IPS-11a (cell line): ENCODE results near the gene CD82.
"Not testable (repeated sequence)": the region's sequence is repeated elsewhere in the genome, so short reads cannot be mapped to it uniquely, and the experiment has no call there.

Experiments
- H3K4me3 ChIP-seq: one replicate; pipeline ENCODE4 v1.5.1; 2013; ENCODE audit warnings: low read depth, low read length, control low read depth

The CD82 gene

DNA sequence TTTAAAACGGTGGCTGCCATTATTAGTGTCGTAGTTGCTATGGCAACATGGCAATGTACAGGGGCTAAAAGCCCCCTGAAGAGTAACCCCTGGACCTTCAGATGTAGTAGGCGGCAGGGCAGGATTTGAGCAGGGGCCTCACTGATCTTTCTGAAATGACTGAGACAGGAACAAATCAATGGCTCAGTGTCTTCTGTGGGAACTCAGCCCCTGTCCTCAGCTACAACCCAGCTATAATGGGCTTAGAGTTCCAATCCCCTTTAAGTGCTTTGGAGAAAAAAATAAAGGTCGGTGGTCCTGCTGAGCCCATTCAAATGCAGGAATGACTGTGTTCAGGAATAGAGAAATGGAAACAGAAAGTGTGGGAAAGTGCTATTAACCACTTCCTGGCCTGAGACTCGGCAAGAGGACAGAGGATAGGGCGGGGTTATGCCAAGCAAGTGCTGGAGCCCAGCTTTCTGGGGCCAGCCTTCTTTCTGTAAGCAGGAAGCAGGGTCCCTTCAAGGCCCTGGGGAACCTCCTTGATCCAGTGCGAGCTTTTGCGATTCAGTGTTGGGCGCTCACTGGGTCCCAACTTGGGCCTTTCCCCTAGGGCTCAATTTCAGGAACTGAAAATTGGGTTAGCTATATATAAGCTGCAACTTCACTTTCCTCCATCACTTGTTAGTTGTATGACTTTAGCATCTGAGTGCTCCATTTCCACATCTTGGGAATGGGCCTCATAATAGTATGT is 6.1 kb upstream of the CD82 start:
- no peak overlapping the region for H3K4me3 ChIP-seq

DNA sequence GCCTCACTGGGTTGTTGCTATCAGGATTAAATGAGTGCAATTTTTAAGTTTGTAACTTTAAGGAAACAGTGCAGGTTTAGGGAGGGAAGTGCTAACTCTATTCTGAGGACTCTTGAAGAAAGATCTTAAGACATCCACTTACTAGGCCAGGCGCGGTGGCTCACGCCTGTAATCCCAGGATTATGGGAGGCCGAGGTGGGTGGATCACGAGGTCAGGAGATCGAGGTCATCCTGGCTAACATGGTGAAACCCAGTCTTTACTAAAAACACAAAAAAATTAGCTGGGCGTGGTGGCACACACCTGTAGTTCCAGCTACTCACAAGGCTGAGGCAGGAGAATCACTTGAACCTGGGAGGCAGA is 5.5 kb upstream of the CD82 start:
- H3K4me3 ChIP-seq: not testable (repeated sequence)

DNA sequence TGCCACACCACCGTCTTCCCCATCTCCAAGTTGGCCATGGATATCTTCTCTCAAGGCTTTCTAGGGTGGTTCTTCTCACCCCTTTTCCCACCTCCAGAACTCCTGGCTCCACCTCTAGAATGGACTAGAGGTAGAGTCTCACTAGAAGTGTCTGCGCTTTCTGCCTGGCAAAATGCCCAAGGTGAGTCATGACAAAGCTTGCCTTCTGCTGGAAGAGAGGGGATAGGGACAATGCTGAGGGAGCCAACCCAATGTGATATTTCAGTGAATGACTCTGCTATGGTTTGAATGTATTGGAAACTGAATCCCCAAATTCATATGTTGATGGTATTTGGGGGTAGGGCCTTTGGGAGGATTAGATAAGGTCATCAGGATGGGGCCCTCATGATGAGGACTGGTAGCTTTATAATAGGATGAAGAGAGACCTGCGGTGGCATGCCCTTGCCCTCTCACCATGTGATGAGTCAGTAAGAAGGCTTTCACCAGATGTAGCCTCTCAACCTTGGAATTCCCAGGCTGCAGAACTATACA is 4.1 kb upstream of the CD82 start:
- no peak overlapping the region for H3K4me3 ChIP-seq

DNA sequence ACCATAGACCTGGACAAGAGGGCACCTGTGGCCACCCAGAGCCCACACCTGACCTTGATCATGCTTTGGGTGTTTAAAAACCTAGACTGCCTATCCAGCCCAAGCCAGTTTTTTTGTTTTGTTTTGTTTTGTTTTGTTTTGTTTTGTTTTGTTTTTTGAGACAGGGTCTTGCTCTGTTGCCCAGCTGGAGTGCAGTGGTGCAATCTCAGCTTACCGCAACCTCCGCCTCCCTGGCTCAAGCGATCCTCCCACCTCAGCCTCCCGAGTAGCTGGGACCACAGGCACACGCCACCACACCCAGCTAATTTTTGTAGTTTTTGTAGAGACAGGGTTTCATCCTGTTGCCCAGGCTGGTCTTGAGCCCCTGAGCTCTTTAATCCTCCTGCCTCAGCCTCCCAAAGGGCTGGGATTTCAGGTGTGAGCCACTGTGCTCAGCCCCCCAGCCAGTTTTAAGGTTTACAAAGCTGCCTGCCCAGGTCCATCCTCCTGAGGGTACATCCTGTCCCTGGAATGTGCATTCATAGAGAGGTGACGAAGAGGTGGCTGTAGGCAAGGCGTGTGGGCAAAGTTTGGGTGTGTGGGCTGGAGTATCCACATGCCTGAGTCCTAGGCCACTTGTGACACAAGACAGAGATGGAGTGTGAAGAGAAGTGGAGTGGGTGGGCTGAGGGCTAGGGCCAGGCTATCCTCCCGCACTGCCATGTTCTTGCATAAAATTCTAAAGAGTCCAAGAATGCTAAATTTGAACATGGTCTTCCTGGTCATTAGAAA is 3.3 kb upstream of the CD82 start:
- no peak overlapping the region for H3K4me3 ChIP-seq

DNA sequence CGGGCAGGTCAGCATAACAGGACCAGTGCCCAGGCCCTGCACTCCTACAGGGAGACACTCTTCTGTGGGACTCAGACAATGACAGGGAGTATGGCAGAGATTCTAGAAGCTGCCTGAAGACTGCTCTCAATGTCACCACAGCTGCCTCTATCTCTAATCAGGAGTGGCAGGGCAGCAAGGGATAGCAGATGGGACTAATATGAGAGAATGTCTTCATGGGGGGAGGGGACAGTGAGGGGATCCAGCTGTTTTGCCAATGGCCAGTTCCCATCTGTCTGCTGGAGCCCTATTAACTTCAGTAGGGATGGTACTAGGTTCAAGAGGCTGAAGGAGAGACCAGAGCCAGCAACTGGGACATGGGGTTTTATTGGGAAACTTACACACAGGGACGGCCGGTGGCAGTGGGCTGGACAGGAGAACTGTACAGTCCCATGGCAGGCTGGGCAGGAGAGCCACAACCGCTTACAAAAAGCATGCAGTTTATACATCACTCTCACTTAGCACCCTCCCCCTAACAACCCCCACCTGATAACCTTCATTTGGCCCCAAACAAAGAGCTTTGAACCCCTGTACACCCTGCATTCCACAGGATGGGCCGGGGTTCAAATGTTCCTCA is 2.5 kb upstream of the CD82 start:
- no peak overlapping the region for H3K4me3 ChIP-seq

DNA sequence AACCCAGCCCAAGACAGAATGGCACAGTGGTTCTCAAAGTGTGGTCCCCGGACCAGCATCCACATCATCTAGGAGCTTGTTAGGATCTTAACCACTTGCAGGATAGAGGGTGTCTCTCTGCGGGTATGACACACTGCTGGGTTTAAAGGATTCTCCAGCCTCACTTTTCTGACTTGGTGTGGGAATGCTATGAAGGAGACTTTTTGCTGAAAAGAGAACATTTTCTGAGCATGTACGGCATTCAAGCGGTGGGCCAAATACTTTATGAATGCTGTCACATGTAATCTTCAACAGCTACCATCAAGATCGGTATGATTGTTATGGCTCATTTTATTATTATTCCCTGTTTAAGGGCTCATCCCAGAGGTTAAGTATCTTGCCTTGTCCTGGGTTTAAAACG is 1.8 kb upstream of the CD82 start:
- H3K4me3 ChIP-seq: no peak overlapping the region

DNA sequence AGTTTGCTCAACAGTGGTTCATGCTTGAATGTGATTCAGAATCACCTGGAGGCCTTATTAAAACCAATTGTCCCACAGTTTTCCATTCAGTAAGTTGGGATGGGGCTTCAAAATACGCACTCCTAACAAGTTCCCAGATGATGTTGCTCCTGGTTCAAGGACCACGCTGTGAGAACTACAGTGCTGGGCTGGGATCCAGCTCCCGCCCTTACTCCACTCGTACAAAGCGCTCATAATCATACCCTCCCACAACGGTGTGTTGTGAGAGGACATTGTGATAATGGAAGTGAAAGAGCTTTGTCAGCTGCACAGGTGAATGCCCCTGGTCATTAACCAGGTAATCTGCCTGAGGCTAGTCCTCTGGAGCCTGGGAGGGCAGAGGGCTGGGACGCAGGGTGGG is 1.3 kb upstream of the CD82 start:
- no peak overlapping the region for H3K4me3 ChIP-seq

DNA sequence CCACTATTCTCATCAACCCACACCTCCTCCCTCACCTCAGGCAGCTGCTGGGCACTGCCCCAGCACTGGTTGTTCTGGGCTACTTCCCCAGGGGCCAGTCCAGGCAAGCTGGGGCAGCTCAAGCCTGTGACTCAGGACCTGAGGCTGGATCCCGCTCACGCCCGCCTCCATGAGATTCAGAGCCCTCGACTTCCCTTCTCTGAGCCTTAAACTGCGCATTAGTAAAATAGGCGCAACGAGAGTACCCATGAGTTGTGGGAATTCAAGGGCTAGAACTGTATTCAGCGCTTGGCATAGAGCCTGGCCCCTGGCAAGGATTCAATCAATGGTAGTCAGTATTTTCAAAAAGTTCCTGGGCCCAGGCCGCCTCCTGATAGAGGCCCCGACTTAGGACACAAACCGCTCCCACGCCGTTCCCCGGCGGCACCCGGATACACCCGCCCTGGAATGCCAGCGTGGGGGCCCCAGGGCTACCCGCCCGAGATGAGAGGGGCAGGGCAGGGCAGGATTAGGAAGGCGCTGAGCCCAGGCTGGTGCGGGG is 723 bp upstream of the CD82 start:
- no peak overlapping the region for H3K4me3 ChIP-seq

DNA sequence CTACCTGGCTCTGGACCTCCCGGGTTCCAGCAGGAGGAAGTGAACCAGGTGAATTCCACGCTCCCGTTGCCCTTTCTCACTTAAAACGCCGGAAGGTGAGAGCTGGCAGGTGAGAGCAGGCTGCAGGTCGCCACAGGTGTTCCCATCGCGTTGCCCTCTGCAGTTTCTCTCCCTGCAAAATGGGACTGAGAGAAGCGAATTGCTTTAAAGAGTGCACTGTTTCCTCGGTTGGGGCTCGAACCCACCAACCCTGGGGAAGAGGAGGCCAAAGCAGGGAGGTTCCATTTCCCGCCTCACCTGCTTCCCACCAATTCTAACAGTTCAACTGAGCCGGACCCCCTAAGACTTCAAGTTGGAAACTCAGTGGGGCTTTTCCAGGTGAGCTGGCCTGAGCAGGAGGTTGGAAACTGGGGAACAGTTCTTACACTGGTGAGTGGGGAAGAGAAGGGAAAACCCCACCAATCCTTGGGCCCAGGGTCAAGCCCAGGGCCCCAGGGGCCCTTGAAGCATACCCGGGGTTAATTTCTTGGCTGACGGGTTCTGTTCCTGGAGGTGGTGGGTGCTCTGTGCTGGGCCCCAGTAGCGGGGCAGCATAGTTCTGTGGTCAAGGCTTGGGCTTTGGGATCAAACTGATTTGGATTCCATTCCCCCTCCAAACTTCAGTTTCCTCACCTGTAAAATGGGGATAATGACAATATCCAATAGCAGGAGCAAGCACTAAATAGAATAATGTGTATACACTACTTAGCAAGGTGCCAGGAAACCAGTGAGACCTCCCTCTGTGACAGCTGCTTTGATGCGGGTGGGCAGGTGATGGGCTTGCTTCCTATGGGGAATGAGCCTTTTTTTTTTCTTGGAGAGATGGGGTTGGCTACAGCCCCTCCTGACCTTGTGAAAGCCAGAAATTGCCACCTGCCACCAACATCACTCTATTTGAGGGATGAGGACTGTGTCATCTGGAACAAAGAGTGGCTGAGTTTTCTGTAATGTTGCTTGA is 788 bp downstream of the CD82 start:
- H3K4me3 ChIP-seq: peak overlapping the region; percentile 53

DNA sequence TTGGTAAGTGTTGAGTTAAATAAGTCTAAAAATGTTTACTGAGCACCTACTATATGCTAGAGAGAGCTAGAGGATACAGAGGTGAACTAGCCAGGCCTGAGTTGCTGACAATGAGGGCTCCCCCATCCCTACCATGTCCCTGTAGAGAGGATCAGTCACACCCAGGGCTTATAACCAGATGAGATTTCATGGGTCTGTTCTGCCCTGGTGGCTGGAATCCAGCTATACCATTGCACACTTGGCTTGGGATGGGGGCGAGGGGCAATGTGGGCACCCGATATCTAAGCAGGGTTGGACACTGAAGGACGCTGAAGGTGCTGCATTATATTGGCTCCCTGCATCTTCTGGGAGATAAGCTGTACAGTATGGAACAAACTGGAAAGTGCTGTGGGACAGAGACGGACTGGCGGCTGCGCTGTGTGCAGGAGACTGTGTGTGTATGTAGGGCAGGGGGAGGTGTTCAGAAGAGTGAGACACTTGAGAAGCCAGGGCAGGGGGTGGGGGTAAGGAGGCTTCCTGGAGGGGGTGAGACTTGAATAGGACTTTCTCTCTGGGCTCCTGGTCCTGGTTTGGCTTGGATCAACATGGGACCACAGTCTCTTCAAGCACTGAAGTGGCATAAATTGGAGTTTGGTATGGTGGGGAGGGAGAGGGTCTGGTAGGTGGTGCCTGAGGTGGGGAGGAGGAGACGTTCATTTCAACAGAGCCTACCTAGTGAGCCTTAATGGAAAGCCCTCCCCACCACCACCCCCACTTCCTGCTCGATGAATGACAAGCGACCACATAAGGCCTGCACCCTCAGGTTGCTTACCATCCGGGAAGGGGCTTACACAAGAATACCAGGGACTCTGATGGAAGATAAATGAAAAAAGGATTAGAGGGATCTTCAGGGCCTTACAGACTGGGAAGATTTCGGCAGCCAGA is 1.8 kb downstream of the CD82 start:
- no peak overlapping the region for H3K4me3 ChIP-seq

DNA sequence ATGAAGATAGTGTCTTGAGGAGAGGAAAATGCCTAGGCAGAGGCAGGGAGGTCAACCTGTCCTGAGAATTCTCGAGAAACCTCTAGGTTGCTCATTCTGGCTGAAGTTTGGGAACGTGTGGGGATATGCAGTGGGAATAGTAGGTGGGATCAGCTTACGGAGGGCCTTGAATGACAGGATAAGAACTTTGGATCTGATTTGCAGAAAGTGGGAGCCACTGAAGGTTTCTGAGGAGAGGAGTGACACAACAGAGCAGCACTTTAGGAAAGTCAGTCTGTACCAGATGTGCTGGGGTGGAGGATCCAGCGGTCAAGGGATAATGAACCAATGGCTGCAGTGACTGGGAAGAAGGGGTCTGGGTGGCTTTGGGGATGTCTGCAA is 2.4 kb downstream of the CD82 start:
- H3K4me3 ChIP-seq: no peak overlapping the region

DNA sequence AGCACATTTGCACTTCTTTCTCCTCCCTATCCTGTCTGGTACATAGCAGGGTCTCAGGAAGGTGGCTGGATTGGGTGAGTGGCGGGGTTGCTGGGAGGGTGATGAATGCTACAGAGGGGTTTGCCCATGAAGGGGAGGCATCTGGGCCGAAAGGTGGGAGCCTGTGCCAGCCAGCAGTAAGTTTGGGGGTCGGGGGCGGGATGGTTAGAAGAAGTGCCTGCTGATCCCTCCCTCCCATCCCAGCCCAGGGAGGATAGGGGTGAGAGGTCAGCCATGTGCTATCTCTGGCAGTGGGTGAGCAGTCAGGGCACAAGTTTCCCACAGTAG is 2.8 kb downstream of the CD82 start:
- no peak overlapping the region for H3K4me3 ChIP-seq

DNA sequence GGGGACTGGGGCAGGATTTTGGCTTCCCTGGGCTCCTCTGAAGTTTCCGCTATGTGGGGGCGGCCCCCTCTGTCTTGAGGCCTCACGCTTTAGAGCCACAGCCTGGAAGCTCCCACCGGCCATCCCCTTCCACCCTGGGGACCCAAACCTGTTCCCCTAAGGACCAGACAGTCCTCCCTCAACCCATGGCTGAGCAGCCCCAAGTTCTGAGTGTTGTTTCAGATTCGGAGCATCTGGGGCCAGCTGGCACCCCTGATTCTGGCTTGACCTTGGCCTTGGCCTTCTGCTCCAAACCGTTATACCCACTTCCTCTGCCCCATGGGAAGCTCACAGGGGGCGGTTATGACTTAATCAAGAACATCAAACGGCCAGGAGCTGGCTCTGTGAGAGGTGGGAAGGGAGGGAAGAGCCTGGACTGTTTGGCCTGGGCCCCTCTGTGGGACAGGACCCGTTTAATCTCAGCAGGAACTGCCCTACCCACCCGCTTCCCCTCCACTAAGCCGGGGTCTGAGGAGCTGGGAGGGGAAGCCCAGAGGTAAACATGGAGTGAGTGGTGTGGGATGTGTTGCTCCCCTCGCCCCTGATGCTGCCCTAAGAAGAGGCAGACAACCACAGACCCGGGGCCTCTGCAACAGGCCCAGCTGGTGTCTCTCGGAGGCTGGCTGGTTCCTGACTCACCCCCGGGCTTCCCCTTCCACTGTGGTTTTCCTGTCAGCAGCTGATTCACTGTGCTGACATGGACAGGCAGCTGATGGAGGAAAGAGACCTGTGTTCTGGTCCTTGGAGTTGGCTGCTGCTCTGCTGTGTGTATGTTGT is 3.4 kb downstream of the CD82 start:
- no peak overlapping the region for H3K4me3 ChIP-seq

DNA sequence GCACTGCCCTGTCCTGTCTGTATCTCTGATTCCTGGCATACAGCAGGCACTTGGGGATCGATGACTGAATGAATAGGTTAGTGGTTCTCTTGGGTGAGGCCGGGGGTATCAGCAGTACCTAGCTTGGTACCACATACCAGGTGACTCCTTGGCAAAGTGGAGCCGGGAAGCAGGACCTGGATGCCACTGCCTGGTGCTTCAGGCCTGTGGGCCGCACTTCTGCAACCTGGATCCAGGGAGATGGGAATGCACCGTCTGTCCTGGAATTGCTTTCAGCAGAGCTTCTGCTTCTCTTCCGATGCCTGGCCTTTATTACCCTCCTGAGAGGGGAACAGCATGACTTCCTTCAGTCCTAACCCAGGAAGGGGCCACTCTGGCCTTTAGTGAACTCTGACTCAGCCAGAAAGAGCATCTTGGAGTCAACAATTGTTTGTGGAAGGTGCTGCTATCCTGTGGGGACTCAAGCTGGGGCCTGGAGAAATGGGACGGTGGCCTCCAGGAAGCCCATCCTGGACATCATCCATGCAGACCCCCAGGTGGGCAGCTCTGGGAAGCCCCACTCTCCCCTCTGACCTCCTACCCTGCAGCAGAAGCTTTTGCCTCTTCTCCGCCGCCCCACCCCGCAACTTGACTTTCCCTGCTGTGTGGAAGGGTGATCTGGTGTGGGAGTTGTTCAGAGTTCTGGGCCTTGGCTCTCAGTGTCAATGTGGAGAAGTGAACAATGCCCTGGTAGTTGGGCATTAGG is 5.1 kb downstream of the CD82 start:
- no peak overlapping the region for H3K4me3 ChIP-seq

DNA sequence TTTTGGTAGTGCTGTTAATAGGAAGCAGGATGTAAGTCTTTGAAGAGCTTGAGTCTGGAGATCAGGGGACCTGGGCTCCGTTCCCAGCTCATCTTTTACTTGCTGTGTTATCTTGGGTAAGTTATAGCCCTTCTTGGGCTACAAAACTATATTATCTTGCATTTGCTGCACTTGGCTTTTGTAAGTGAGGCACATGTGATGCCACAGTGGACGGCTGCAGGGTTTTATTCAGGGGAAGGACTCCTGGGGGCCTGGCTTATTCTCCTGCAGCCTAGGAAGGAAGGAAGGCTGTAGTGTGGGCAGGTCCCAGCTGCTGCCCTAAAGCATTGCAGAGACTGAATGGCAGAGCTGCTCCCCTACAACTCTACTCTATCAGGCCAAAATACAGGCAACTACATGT is 6.4 kb downstream of the CD82 start:
- H3K4me3 ChIP-seq: no peak overlapping the region

DNA sequence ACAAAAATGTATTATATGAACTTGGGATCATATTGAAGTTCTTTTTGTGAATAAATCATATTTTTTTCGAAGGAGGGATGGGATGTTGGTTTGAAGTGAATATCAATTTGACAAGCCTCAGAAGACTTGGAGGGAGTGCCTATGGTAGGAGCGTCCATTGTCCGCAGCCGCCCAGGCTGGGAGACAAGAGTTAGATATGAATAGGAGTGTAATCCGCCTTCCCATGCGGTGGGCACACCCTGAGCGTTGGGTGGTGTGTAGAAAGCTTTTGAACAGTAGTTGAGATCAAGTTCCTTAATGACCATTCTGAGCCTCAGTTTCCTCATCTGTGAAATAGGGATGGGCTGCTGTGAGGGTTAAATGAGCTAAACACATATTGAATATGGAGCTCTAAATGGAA is 7.0 kb downstream of the CD82 start:
- no peak overlapping the region for H3K4me3 ChIP-seq

DNA sequence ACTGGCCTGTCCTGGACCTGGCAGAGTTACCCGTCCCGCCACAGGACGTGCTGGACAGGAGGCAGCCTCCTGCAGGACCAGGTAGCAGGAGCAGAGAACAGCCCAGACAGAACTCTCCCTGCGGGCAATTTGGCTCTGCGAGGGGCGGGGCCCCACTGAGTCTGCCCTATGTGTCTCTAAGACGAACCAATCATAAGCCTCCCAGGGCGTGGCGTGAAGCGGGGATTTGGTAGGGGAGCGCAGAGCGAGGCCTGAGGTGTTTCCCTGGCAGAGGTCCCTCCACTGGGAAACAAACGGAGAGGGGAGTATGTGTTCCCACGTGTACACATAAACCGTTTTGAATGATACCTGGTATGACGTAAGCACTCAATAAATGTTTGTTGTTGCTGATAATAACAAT is 7.4 kb downstream of the CD82 start:
- H3K4me3 ChIP-seq: no peak overlapping the region

DNA sequence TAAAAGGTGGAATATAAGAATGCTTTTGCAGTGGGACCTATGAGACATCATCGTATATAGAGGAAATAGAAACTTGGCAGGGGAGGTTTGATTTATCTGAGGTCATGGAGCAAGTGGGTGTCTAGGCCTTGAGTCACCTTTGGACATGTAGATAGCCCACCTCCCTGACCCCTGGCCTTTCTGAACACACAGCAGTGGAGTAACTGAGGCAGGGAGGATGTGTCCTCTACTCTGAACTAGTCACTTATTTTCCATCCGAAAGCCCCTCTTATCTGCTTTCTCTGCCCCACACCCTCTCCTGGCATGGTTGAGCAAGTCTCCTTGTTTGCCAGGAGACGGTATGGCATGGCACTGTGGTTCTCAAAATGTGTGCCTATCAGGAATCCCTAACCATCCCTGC is 7.9 kb downstream of the CD82 start:
- H3K4me3 ChIP-seq: no peak overlapping the region
